AG10803 (cell line): Measurements from ENCODE around the gene TBC1D7.
A peak's percentile ranks its signal among the peaks of the same experiment; 100 is the strongest.

Source experiments
- DNase-seq: peaks from one replicate; pipeline ENCODE4 v3.0.0; 2010; ENCODE audit warnings: low read depth
- H3K4me3 ChIP-seq: 2 replicates; pipeline ENCODE4 v1.5.1; 2011; ENCODE audit warnings: mild to moderate bottlenecking, low read length, control low read depth
- TF ChIP-seq, protein P1 (sequence below): conservative IDR thresholded peaks from 2 replicates; pipeline ENCODE4 v1.5.1; 2011; ENCODE audit warnings: mild to moderate bottlenecking, low read length, control low read depth, inconsistent platforms

The TBC1D7 gene

DNA sequence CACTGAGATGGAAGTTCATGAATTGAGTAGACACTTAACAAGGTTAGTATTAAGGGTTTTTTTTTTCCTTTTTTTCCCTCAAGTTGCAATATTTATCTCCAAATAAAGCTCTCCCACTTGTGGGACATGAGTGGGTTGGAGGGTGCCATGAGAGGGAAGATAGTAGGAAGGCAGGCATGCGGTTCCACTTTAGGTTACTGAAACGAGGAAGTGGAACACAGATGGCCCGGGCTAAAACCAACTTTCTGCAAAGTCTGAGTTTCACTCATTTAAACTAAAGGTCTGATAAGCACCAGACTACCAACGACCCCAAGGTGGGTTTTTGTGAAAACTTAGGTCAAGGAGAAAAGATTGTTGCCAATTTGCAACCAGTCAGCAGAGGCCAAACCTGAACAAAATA is 42.2 kb downstream of the TBC1D7 start:
- TF ChIP-seq, protein P1, sequence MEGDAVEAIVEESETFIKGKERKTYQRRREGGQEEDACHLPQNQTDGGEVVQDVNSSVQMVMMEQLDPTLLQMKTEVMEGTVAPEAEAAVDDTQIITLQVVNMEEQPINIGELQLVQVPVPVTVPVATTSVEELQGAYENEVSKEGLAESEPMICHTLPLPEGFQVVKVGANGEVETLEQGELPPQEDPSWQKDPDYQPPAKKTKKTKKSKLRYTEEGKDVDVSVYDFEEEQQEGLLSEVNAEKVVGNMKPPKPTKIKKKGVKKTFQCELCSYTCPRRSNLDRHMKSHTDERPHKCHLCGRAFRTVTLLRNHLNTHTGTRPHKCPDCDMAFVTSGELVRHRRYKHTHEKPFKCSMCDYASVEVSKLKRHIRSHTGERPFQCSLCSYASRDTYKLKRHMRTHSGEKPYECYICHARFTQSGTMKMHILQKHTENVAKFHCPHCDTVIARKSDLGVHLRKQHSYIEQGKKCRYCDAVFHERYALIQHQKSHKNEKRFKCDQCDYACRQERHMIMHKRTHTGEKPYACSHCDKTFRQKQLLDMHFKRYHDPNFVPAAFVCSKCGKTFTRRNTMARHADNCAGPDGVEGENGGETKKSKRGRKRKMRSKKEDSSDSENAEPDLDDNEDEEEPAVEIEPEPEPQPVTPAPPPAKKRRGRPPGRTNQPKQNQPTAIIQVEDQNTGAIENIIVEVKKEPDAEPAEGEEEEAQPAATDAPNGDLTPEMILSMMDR, result no peak
- DNase-seq, result no peak
- H3K4me3 ChIP-seq, result no peak overlapping the region

DNA sequence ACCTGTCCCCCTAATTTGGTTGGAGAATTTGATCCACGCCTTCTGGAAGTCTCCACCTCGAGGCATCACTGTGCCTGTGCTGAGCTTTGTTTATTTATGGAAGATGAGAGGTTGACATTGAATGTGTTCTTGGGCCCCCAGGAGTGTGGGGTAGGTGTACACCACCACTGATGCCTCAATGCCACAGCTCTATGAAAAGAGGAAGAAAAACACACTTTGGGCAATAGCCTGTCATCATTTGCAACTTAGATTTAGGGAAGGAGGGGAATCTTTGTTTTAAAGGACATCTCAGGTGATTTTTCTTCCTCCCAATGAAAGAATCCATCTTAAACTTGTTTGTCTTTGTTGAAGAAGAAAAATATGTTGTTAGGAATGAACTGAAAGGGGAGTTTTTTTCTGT is 42.6 kb downstream of the TBC1D7 start:
- TF ChIP-seq, protein P1, result no peak
- no peak for DNase-seq
- no peak overlapping the region for H3K4me3 ChIP-seq

DNA sequence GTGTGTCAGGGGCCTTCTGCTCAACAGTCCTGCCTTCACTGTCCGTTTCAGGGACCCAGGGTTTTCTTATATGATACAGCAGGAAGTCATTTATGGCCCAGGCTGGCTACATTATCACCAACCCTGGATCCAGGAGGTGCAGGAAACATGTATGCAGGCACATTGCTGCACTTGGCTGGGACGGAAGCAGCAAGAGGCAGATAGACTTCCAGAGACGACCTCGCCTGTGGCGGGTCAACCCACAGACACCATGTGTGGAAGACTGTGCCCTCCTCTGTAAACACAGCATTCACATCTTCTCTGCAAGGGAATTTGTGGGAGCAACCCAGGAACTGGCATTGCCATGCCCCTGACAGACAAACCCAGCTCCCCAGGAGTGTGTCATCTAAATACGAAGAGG is 43.7 kb downstream of the TBC1D7 start:
- H3K4me3 ChIP-seq, result no peak overlapping the region
- DNase-seq, result no peak
- TF ChIP-seq, protein P1, result no peak

- H3K4me3 ChIP-seq, result no peak overlapping the region
- no peak for DNase-seq
- TF ChIP-seq, protein P1, result no peak
Measured at GRCh38 chr6:13283331-13283730, 45.0 kb downstream of the TBC1D7 start.

- H3K4me3 ChIP-seq, result no peak overlapping the region
- no peak for DNase-seq
- TF ChIP-seq, protein P1, result no peak
Measured at GRCh38 chr6:13282393-13283069, 45.8 kb downstream of the TBC1D7 start.

DNA sequence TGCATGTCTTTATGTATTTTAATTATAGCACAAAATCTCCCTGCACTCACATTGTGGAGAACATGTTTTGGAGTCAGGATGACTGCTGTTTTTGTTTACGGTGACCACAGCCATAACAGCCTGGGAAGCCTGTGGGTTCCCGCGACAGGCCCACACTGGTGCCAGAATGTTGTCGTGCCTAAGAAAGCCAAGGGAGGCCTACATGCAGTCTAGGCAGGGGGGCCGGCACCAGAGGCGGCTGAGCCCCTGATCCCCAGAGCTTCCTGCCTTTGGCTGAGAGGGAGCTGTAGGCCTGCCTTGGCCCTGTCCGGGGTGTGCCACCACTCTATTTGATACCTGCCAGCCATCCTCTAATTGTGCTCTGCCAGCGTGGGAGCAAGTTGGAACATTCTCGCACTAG is 46.7 kb downstream of the TBC1D7 start:
- DNase-seq, result peak; percentile 62

DNA sequence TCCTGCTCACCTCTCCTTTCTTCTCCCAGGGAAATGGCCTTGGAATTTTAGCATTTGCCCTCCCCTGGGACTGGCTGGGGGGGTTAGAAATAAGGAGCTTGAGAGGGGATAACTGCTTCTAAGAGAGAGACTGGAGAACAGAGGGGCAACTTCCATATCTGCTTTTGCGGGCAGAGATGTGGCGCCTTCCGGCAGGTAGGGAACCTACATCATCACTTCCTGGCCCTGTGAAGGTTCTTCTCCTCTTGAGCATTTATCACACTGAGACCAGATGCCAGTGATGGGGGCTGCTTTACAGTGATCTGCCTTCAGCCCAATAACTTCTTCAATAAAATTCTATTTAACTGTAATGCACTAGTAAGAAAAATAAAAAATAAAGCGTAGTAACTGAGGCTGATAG is 48.1 kb downstream of the TBC1D7 start:
- TF ChIP-seq, protein P1, result no peak
- H3K4me3 ChIP-seq, result no peak overlapping the region
- no peak for DNase-seq

More for the DNA sequence above, 46.7 kb downstream of the TBC1D7 start:
- no peak overlapping the region for H3K4me3 ChIP-seq
- TF ChIP-seq, protein P1, result no peak
